A549 (cell line): Measurements from ENCODE around the gene H1-8. TPM values are rescaled to one million over a fixed set of nuclear protein-coding genes. Genes with fewer than 3 reads are reported as not detected.

Experiments
- ATAC-seq, 2 experiments: fragments of 200-7000 bp in 1 of 2; fragments of >200 bp in 1 of 2; cut with Nextera tagmentation in 1 of 2; cut with Tn5 transposase in 1 of 2; 3 replicates each; pipeline versions ENCODE4 v1.8.0 to v1.9.1; 2018 to 2020; ENCODE audit warnings: mild to moderate bottlenecking in 1 of 2, moderate library complexity in 1 of 2
- CTCF ChIA-PET: fragments of 300-600 bp; sonication (Branson Sonifier 250); formaldehyde crosslinking; extraction: SDS; loops from one replicate; lab custom pipeline; 2021; ENCODE audit warnings: antibody characterized with exemption, inconsistent platforms; lab: Yijun Ruan, JAX
- POLR2A ChIA-PET: fragments of 350-600 bp; formaldehyde crosslinking; extraction: SDS; loops from one replicate; lab custom pipeline; 2021; ENCODE audit warnings: antibody characterized with exemption, inconsistent platforms; lab: Yijun Ruan, JAX
- DNase-seq, 2 experiments: peaks; one replicate each; pipeline versions ENCODE4 v3.0.0 to v3.0.0-alpha.2; 2011 to 2016; ENCODE audit warnings: low read depth in 1 of 2, low spot score in 1 of 2
- FAIRE-seq: peaks from 2 replicates; lab custom pipeline; 2011; peaks lifted over from hg19 to GRCh38; lab: Jason Lieb, UNC
- H3K27ac ChIP-seq, 2 experiments: fragments of >200 bp; sonication (Bioruptor Twin); formaldehyde crosslinking; 3 replicates each; pipeline ENCODE4 v1.5.1; 2016 to 2017
- H3K4me1 ChIP-seq: fragments of >200 bp; sonication (Bioruptor Twin); formaldehyde crosslinking; 3 replicates; pipeline ENCODE4 v1.6.1; 2016
- H3K4me2 ChIP-seq: fragments of >200 bp; sonication (Bioruptor Twin); formaldehyde crosslinking; 3 replicates; pipeline ENCODE4 v1.6.1; 2016
- H3K4me3 ChIP-seq: fragments of >200 bp; sonication (Bioruptor Twin); formaldehyde crosslinking; 3 replicates; pipeline ENCODE4 v1.5.1; 2016
- H3K9me3 ChIP-seq: fragments of >200 bp; sonication (Bioruptor Twin); formaldehyde crosslinking; 3 replicates; pipeline ENCODE4 v1.6.1; 2016
- CBX8 ChIP-seq: fragments of 200-600 bp; sonication (generic); IDR thresholded peaks from 2 replicates; pipeline ENCODE4 v1.6.1; 2016
- CEBPB ChIP-seq, 2 experiments: fragments of >200 bp in 1 of 2; sonication (Bioruptor Twin) in 1 of 2; formaldehyde crosslinking in 1 of 2; IDR thresholded peaks; 2 replicates each; pipeline ENCODE4 v1.6.1; 2012 to 2016
- CHD4 ChIP-seq: fragments of 200-600 bp; sonication (generic); IDR thresholded peaks from 2 replicates; pipeline ENCODE4 v1.6.1; 2016; ENCODE audit warnings: antibody characterized with exemption, mild to moderate bottlenecking, borderline replicate concordance
- EHMT2 ChIP-seq: fragments of 200-600 bp; sonication (generic); IDR thresholded peaks from 2 replicates; pipeline ENCODE4 v1.6.1; 2016; ENCODE audit warnings: antibody characterized with exemption, low read depth, mild to moderate bottlenecking, moderate library complexity
- FOSB ChIP-seq: fragments of 250-450 bp; sonication (Bioruptor Pico); IDR thresholded peaks from 2 replicates; pipeline ENCODE4 v1.5.0; 2020; ENCODE audit warnings: mild to moderate bottlenecking, moderate library complexity
- HDAC2 ChIP-seq: fragments of 200-600 bp; sonication (generic); IDR thresholded peaks from 2 replicates; pipeline ENCODE4 v1.6.1; 2016
- HEYL ChIP-seq: fragments of 250-450 bp; sonication (Bioruptor Pico); IDR thresholded peaks from 2 replicates; pipeline ENCODE4 v1.8.0; 2021; ENCODE audit warnings: mild to moderate bottlenecking, moderate library complexity
- JUN ChIP-seq, 2 experiments: fragments of >200 bp; sonication (Bioruptor Twin); formaldehyde crosslinking; IDR thresholded peaks; 2 replicates in 1 of 2; 3 replicates in 1 of 2; pipeline ENCODE4 v1.6.1; 2016 to 2017
- JUNB ChIP-seq: fragments of >200 bp; sonication (Bioruptor Twin); formaldehyde crosslinking; IDR thresholded peaks from 2 replicates; pipeline ENCODE4 v1.6.1; 2016
- KDM1A ChIP-seq: fragments of 200-600 bp; sonication (generic); IDR thresholded peaks from 2 replicates; pipeline ENCODE4 v1.6.1; 2016; ENCODE audit warnings: low read depth, mild to moderate bottlenecking
- KDM5A ChIP-seq: fragments of 200-600 bp; sonication (generic); IDR thresholded peaks from 2 replicates; pipeline ENCODE4 v1.6.1; 2016; ENCODE audit warnings: antibody characterized with exemption, mild to moderate bottlenecking
- MAZ ChIP-seq: fragments of 150-350 bp; IDR thresholded peaks from 2 replicates; pipeline ENCODE4 v1.6.1; 2014; ENCODE audit warnings: antibody characterized with exemption, low read depth, low read length, borderline replicate concordance
- MYC ChIP-seq: IDR thresholded peaks from 2 replicates; pipeline ENCODE4 v1.6.1; 2012; ENCODE audit warnings: mild to moderate bottlenecking, inconsistent platforms, low read length, improper control_type of control experiment, borderline replicate concordance
- NPAS2 ChIP-seq: fragments of 250-450 bp; sonication (Bioruptor Pico); IDR thresholded peaks from 2 replicates; pipeline ENCODE4 v1.8.0; 2022; ENCODE audit warnings: mild to moderate bottlenecking, moderate library complexity, borderline replicate concordance
- POLR2A ChIP-seq: IDR thresholded peaks from 2 replicates; pipeline ENCODE4 v1.6.1; 2012; ENCODE audit warnings: mild to moderate bottlenecking, low read length
- POLR2AphosphoS2 ChIP-seq: conservative IDR thresholded peaks from 2 replicates; pipeline ENCODE4 v1.6.1; 2012; ENCODE audit warnings: low read length, improper control_type of control experiment, inconsistent platforms
- RAD21 ChIP-seq, 2 experiments: fragments of >200 bp in 1 of 2; sonication (Bioruptor Twin) in 1 of 2; formaldehyde crosslinking in 1 of 2; IDR thresholded peaks in 1 of 2; conservative IDR thresholded peaks in 1 of 2; 2 replicates in 1 of 2; 3 replicates in 1 of 2; pipeline ENCODE4 v1.6.1; 2012 to 2018; ENCODE audit warnings: inconsistent platforms in 1 of 2
- RCOR1 ChIP-seq: fragments of 150-350 bp; IDR thresholded peaks from 2 replicates; pipeline ENCODE4 v1.6.1; 2014; ENCODE audit warnings: antibody characterized with exemption, low read length, low read depth
- RFX5 ChIP-seq: fragments of 450-650 bp; IDR thresholded peaks from 2 replicates; pipeline ENCODE4 v1.7.1; 2014; ENCODE audit warnings: antibody characterized with exemption, mild to moderate bottlenecking, moderate library complexity
- TFCP2L1 ChIP-seq: fragments of 250-450 bp; sonication (Bioruptor Pico); IDR thresholded peaks from 2 replicates; pipeline ENCODE4 v1.5.0; 2021; ENCODE audit warnings: mild to moderate bottlenecking
- ZC3H11A ChIP-seq: fragments of 450-650 bp; IDR thresholded peaks from 2 replicates; pipeline ENCODE4 v1.6.1; 2014; ENCODE audit warnings: antibody characterized with exemption, mild to moderate bottlenecking
- ZNF302 ChIP-seq: fragments of 250-450 bp; sonication (Bioruptor Pico); IDR thresholded peaks from 2 replicates; pipeline ENCODE4 v1.9.0; 2021; ENCODE audit warnings: inconsistent platforms, mild to moderate bottlenecking, moderate library complexity
- ZSCAN20 ChIP-seq: fragments of 250-450 bp; sonication (Bioruptor Pico); IDR thresholded peaks from 2 replicates; pipeline ENCODE4 v1.8.0; 2022; ENCODE audit warnings: mild to moderate bottlenecking, moderate library complexity
- WGBS: methylation state at CpG from one replicate; pipeline ENCODE4 v1.1.6; 2017; ENCODE audit errors: missing lambda C conversion rate; 5-methylcytosine and 5-hydroxymethylcytosine counted together
- polyA plus RNA-seq, 4 experiments: library from polyadenylated mRNA; depleted of rRNA in 3 of 4; stranded (reverse); fragments of >200 nt; fragmentation: RNase III in 1 of 4; extraction: RNeasy Plus Mini Kit Qiagen cat#74134 plus additional on column Dnase treatment in 1 of 4; gene quantifications; 2 replicates in 3 of 4; 3 replicates in 1 of 4; pipeline ENCODE4 v1.2.3, GENCODE V29; 2011 to 2017
- TF ChIP-seq, protein P1 (sequence below): fragments of >200 bp; sonication (Bioruptor Twin); formaldehyde crosslinking; IDR thresholded peaks from 3 replicates; pipeline ENCODE4 v1.6.1; 2016
- TF ChIP-seq, protein P2 (sequence below): fragments of >200 bp; sonication (Bioruptor Twin); formaldehyde crosslinking; IDR thresholded peaks from 2 replicates; pipeline ENCODE4 v1.6.1; 2016
- TF ChIP-seq, protein P3 (sequence below): fragments of 250-450 bp; sonication (Bioruptor Pico); IDR thresholded peaks from 2 replicates; pipeline ENCODE4 v1.5.0; 2020; ENCODE audit warnings: low read depth, mild to moderate bottlenecking, moderate library complexity
- TF ChIP-seq, protein P4 (sequence below): fragments of 150-350 bp; IDR thresholded peaks from 2 replicates; pipeline ENCODE4 v1.6.1; 2014; ENCODE audit warnings: low read depth, mild to moderate bottlenecking, low read length
- TF ChIP-seq, protein P5 (sequence below): fragments of 250-450 bp; sonication (Bioruptor Pico); IDR thresholded peaks from 2 replicates; pipeline ENCODE4 v1.5.0; 2021; ENCODE audit warnings: mild to moderate bottlenecking, moderate library complexity, borderline replicate concordance

The H1-8 gene
- polyA plus RNA-seq, 2 of the 4 experiments (the other 2 are of a cell fraction), result not detected

DNA sequence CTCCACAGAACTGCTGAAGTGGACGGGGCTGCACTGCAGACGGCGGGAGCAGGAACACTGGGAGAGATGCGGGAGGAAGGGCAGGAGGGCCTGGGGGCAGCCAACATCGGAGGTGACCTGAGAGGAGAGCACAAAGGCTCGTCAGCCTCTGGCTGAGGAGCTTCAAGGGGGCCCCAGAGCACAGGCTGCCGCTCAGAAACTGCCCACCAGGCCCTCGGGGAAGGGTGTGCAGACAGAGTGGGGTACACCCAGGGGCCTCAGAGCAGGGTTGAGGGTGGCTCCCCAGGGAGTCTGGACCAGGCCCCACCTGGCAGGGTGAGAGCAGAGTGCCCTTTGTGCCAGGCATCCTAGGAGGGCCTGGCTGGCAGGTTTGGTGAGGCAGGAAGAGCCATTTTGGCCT, 29.3 kb upstream of the H1-8 start:
- H3K4me1 ChIP-seq, result no peaks in the 10 kb centered on the region
- TF ChIP-seq MYC (no peak), RAD21 (conservative IDR thresholded peaks at IDR 0.05 in 1 of 2, IDR thresholded peaks at IDR 0.05 in 1 of 2) (no peak), JUNB (no peak), KDM1A (no peak), ZSCAN20 (CRISPR knock-in tag) (no peak), RCOR1 (no peak), KDM5A (no peak), ZC3H11A (no peak), FOSB (CRISPR knock-in tag) (no peak), HDAC2 (no peak), EHMT2 (no peak), NPAS2 (CRISPR knock-in tag) (no peak), CHD4 (no peak), POLR2AphosphoS2 (no peak), MAZ (no peak), CBX8 (no peak)
- TF ChIP-seq, protein P1, sequence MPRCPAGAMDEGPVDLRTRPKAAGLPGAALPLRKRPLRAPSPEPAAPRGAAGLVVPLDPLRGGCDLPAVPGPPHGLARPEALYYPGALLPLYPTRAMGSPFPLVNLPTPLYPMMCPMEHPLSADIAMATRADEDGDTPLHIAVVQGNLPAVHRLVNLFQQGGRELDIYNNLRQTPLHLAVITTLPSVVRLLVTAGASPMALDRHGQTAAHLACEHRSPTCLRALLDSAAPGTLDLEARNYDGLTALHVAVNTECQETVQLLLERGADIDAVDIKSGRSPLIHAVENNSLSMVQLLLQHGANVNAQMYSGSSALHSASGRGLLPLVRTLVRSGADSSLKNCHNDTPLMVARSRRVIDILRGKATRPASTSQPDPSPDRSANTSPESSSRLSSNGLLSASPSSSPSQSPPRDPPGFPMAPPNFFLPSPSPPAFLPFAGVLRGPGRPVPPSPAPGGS, result no peak
- TF ChIP-seq, protein P2, sequence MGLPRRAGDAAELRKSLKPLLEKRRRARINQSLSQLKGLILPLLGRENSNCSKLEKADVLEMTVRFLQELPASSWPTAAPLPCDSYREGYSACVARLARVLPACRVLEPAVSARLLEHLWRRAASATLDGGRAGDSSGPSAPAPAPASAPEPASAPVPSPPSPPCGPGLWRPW, result no peak
- no peak for DNase-seq
- ChIA-PET POLR2A (no interaction called here), CTCF (interaction anchor here (1.4 kb wide), 1 partner anchor 21 kb away, joined by 3 read pairs; no protein-coding TSS in a partner anchor)
- FAIRE-seq, result no peak
- no peak for ATAC-seq
- 89% methylated on average over 8 of the region's 8 CpGs for WGBS
- H3K9me3 ChIP-seq, result no peaks in the 10 kb centered on the region
- no peak overlapping the region for H3K4me3 ChIP-seq
- no peak overlapping the region for H3K27ac ChIP-seq
- no peak overlapping the region for H3K4me2 ChIP-seq

DNA sequence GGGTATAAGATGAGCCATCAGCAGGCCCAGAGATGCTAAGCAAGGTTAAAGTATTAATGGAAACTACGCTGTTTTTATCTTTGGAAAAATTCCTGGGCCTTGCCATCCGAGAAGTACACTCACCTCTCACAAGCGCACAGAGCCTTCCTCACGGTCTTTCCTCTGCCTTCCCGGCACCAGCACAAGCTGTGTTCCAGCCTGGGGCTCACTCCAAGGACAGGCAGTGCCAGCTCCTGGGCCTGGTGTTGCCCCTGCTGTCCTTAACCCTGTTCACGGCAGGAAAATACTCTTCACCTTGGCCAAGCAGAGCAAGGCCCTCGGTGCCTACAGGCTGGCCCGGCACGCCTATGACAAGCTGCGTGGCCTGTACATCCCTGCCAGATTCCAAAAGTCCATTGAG, 28.9 kb upstream of the H1-8 start:
- DNase-seq (no peak), ATAC-seq (no peak), FAIRE-seq (no peak)
- 93% methylated on average over 9 of the region's 10 CpGs for WGBS
- ChIA-PET CTCF (interaction anchor here (0.7 to 1.4 kb wide), 2 partner anchors 21 to 43 kb away, joined by 3 read pairs; no protein-coding TSS in a partner anchor), POLR2A (no interaction called here)
- TF ChIP-seq, protein P3, sequence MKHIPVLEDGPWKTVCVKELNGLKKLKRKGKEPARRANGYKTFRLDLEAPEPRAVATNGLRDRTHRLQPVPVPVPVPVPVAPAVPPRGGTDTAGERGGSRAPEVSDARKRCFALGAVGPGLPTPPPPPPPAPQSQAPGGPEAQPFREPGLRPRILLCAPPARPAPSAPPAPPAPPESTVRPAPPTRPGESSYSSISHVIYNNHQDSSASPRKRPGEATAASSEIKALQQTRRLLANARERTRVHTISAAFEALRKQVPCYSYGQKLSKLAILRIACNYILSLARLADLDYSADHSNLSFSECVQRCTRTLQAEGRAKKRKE (CRISPR knock-in tag), result no peak
- TF ChIP-seq MAZ (no peak), TFCP2L1 (CRISPR knock-in tag) (no peak), CEBPB (IDR thresholded peaks at IDR 0.05) (no peak), RFX5 (no peak), NPAS2 (CRISPR knock-in tag) (no peak), ZC3H11A (no peak), ZNF302 (no peak), POLR2A (no peak), JUN (IDR thresholded peaks at IDR 0.05) (no peak), HEYL (CRISPR knock-in tag) (no peak)
- TF ChIP-seq, protein P4, sequence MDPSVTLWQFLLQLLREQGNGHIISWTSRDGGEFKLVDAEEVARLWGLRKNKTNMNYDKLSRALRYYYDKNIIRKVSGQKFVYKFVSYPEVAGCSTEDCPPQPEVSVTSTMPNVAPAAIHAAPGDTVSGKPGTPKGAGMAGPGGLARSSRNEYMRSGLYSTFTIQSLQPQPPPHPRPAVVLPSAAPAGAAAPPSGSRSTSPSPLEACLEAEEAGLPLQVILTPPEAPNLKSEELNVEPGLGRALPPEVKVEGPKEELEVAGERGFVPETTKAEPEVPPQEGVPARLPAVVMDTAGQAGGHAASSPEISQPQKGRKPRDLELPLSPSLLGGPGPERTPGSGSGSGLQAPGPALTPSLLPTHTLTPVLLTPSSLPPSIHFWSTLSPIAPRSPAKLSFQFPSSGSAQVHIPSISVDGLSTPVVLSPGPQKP, result no peak
- TF ChIP-seq, protein P5, sequence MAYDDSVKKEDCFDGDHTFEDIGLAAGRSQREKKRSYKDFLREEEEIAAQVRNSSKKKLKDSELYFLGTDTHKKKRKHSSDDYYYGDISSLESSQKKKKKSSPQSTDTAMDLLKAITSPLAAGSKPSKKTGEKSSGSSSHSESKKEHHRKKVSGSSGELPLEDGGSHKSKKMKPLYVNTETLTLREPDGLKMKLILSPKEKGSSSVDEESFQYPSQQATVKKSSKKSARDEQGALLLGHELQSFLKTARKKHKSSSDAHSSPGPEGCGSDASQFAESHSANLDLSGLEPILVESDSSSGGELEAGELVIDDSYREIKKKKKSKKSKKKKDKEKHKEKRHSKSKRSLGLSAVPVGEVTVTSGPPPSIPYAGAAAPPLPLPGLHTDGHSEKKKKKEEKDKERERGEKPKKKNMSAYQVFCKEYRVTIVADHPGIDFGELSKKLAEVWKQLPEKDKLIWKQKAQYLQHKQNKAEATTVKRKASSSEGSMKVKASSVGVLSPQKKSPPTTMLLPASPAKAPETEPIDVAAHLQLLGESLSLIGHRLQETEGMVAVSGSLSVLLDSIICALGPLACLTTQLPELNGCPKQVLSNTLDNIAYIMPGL (CRISPR knock-in tag), result no peak
- TF ChIP-seq, protein P2, result no peak
- TF ChIP-seq, protein P1, result no peak
- H3K4me1 ChIP-seq, result no peaks in the 10 kb centered on the region
- H3K4me2 ChIP-seq, result no peak overlapping the region
- no peak overlapping the region for H3K27ac ChIP-seq
- H3K4me3 ChIP-seq, result no peak overlapping the region
- no peaks in the 10 kb centered on the region for H3K9me3 ChIP-seq
